Measurements from ENCODE around the gene SFXN1.
A peak's percentile ranks its signal among the peaks of the same experiment; 100 is the strongest.
"Not testable (repeated sequence)": the region's sequence is repeated elsewhere in the genome, so short reads cannot be mapped to it uniquely, and the experiment has no call there.

The SFXN1 gene, protein sequence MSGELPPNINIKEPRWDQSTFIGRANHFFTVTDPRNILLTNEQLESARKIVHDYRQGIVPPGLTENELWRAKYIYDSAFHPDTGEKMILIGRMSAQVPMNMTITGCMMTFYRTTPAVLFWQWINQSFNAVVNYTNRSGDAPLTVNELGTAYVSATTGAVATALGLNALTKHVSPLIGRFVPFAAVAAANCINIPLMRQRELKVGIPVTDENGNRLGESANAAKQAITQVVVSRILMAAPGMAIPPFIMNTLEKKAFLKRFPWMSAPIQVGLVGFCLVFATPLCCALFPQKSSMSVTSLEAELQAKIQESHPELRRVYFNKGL

GRCh38 chr5:175478384-175479124 is at the start of gene SFXN1:
TSS of gene SFXN1 (plus strand) at chr5:175478560. CDS start at chr5:175492104, 13,544 bp downstream.
- DNase-seq (ENCODE audit: low read depth) = peak; percentile 44

DNA sequence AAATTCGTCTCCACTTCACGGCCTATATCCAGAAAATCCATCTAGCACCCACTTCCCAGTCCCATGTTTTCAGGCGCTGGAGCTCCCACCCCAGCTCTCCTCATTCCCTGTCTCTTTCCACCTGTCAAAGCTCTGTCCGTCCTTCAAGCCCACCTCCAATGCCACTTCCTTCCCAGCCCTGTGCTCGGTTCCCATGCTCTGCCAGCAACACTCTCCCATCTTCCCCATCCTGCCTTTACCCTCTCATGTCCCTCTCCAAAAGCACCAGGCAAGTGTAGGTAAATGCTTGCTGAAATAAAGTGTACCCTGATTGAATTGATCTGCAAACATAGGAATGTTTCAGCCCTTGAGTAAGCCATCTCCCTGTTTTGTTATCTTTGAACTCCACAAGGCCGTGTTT is 43.6 kb upstream of the SFXN1 start:
- no peak for DNase-seq (ENCODE audit: low read depth)

DNA sequence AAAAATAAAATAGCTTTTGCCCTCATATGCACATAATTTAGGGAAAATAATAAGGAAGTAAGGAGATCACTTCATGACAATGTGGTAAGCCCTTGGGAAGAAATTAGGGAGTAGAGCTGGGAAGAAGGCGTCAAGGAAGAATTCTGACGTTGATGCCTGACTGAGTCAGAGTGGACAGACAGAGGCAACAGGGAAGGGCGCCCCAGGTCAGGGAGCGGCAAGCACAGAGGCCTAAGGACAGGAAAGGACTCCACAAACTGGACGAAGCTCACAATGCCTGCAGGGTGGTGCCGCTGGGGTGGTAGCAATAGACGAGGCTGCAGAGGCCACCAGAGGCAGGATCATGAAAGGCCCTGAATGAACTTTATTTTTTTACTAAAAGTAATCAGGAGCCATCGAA is 42.0 kb upstream of the SFXN1 start:
- DNase-seq (ENCODE audit: low read depth) = no peak

DNA sequence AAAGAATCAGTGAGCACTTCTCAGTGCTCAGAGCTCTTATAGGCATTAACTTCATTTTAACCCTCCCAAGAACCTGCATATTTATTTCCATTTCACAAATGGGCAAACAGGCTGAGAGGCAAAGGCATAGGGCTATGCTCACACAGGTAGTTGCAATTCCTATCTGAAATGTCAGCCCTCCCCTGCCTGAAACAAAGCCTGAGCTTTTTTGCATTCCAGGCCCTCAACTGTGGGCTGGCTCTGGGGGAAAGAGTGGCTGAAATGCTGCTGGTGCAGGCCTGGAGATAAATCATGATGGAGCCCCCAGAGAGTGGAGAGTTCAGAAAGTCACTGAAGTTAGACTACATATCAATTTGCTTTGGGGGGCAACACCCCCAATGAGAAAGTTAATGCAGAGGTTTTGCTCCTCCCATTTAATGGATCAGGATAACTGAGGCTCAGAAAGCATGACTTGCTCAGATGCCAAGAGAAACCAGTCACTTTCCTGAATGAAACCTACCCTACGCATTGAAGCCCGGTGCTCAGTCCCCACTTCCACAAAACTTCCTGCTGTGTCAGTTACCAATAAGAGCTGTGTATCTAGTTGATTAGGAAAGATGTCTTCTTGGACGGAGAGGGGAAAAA is 40.0 kb upstream of the SFXN1 start:
- DNase-seq (ENCODE audit: low read depth) = no peak

DNA sequence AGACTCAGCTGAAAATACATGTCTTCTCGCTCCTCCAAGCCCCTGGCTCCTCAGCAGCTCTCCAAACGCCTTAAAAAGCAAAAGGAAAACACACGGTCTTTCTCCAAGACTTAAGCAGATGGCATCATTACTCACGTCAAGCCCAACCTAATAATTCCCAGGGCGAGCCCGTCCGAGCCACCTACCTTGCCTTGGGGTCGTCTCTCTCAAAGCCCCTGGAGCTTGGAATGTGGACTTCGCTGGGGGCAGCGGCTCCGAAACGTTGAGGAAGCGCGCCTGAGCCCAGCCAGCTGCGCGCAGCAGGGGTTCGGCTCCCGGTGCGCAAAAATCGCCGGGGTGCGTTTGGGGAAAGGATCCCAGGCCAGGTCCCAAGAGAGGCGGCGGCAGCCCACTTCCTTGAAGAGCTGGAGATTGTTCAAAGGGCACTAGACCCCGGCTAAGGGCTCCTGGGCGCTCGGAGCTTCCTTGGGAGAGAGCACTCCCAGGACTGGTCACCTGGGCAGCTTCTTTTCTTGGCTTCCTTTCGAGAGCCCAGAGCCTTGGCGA is 34.8 kb upstream of the SFXN1 start:
- DNase-seq (ENCODE audit: low read depth) = no peak

GRCh38 chr5:175444060-175444904 is 34.1 kb upstream of the SFXN1 start, which contains the start of gene DRD1:
TSS of gene DRD1 (minus strand) at chr5:175444182. CDS start at chr5:175443099, 1,083 bp downstream.
- no peak for DNase-seq (ENCODE audit: low read depth)

DNA sequence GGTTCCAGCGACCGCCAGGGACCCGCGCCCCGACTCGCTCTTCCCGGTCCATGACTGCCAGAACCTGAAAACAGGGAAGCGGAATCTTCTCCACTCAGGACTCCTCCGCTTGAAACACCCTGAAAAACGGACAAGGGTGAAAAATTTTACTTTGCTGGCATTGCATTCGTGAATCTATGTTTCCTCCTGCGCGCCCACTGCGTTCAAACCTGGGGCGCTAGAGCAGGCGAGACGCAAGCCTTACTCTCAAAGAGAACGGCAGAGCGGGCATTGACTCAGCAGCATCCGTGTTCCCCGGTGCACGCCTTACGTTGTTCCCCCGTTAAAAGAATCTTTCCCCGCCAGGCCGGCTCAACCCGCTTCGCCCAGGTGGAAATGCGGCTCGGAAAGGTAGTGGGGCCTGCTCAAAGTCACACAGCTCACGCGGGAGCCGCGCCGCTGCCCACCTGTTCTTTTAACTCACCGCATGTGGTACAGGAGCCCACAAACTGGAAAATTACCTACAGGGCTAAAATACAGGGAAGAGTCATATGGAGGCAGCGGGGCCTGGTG is 33.4 kb upstream of the SFXN1 start:
- DNase-seq (ENCODE audit: low read depth) = no peak

DNA sequence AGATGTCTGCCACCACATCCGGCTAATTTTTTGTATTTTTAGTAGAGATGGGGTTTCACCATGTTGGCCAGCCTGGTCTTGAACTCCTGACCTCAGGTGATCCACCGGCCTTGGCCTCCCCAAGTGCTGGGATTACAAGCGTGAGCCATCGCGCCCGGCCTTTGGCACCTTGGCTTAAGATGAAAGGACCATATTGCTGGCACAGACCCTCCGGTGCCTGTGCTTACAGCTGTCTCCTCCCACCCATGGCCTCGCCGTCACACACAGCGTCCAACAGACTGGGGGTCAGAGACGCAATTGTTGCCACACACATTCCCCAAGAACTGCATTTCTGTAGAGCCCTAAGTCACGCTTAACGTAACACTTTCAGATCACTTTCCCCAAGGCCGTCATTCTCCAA is 32.0 kb upstream of the SFXN1 start:
- not testable (repeated sequence) for DNase-seq (ENCODE audit: low read depth)

GRCh38 chr5:175447571-175447970 is 30.8 kb upstream of the SFXN1 start:
- no peak for DNase-seq (ENCODE audit: low read depth)

DNA sequence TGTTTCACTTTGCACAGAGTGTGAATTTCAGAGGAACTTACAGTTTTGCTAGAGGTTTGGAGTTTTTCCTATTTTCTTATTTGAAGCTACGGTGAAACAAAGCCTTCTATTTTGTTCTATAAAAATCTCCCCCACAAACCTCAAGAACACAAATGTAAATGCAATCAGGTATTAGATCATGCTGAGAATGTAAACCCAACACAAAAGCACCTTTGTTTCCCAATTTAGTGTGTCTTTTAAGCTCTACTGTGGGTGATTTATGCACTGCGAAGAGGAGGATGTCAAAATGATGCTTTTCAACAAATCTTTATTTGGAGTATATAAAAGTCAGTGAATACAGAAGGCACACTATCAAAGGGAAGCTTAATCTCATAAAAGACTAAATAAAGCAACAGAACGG is 30.1 kb upstream of the SFXN1 start:
- DNase-seq (ENCODE audit: low read depth) = no peak

- DNase-seq (ENCODE audit: low read depth) = no peak
These were observed 26.2 kb upstream of the SFXN1 start for GRCh38 chr5:175452166-175452565.

DNA sequence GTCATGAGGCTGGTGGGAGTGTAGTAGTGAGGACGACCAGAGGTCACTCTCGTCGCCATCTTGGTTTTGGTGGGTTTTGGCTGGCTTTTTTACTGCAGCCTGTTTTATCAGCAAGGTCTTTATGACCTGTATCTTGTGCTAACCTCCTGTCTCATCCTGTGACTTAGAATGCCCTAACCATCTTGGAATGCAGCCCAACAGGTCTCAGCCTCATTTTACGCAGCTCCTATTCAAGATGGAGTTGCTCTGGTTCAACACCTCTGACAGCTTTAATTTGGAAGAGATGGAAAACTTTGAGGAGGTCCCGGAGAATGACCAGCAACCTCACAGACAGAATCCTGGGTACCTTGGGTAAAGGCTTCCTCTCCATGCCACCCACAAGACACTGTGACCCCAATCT is 24.0 kb upstream of the SFXN1 start:
- DNase-seq (ENCODE audit: low read depth) = not testable (repeated sequence)

DNA sequence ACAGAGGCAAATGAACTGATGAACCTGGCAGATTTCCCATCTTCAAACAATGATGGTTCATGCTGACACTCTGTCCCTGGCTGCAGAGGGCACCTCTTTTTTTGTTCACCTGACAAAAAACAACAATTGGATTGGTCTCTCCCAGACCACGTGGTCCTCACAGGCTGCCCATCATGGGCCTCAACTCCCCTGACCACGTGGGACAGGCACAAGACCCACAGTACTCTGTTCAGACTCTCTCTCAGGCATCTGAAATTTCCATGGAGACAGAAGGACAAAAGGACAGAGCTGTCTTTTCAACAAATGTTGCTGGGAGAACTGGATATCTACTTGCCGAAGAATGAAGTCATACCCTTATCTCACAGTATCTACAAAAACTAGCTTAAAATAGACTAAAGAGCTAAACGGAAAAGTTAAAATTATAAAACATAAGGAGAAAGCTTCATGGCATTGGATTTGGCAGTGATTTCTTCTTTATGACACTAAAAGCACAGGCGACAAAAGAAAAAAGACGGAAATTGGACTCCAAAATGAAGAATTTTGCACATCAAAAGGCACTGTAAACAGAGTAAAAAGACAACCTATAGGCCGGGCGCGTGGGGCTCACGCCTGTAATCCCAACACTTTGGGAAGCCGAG is 22.1 kb upstream of the SFXN1 start:
- DNase-seq (ENCODE audit: low read depth) = no peak

DNA sequence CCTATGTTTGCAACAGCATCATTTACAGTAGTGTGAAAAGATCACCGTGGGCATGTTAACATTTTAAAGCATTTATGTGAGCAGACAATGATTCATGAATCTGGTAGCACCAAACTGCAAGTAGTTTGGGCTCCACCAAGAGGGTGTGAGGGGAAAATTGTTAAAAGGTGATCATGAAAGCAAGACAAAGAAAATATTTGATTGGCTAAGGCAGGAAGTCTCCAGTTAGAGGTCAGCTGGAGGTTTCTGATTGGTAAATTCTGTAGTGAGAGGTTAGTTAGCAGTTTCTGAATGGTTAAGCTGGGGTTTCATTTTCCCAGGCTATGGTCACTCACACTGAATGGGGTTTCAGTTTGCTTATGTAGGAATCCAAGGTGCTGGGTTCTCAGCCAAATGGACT is 20.9 kb upstream of the SFXN1 start:
- no peak for DNase-seq (ENCODE audit: low read depth)

GRCh38 chr5:175460126-175460525 is 18.2 kb upstream of the SFXN1 start:
- DNase-seq (ENCODE audit: low read depth) = no peak

DNA sequence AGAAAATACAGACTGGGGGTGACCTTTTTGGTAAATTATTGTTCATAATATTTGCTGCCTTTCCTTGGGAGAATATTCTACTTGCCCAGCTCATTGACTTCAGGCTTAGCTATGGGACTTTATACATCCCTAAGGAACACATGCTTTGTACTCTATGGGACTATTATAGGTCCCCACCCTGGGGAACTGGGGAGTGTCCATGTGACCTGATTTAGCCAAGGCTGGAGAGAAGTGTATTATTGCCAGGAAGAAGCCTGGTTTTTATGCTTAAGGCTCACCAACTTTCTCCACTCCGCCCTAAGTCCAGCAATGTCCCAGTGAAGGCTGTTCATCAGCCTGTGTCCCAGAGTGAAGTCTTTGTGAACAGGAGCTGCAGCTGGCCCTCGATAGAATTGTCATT is 17.8 kb upstream of the SFXN1 start:
- DNase-seq (ENCODE audit: low read depth) = no peak

- no peak for DNase-seq (ENCODE audit: low read depth)
These were observed 17.0 kb upstream of the SFXN1 start for GRCh38 chr5:175461370-175461769.

- no peak for DNase-seq (ENCODE audit: low read depth)
These were observed 14.7 kb upstream of the SFXN1 start for GRCh38 chr5:175463641-175464040.

- no peak for DNase-seq (ENCODE audit: low read depth)
These were observed 14.1 kb upstream of the SFXN1 start for GRCh38 chr5:175464074-175464941.

DNA sequence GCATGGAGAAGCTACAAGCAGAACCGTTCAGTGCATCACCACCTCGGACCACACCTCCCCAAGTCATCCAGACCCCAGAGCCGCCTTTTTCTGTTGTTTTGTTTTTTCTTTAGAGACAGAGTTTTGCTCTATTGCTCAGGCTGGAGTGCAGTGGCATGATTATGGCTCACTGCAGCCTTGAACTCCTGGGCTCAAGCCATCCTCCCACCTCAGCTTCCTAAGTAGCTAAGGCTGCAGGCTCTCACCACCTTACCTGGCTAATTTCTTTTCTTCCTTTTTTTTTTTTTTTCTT is 13.5 kb upstream of the SFXN1 start:
- no peak for DNase-seq (ENCODE audit: low read depth)

Data from GM04504 (cell line).